Smooth muscle cell (in vitro differentiated cells): ENCODE measurements around the gene PALD1. TPM values are rescaled to one million over a fixed set of nuclear protein-coding genes. Genes with fewer than 3 reads are reported as not detected.

Source experiments
- DNase-seq: peaks from one replicate; lab custom pipeline; 2025; ENCODE audit not compliant: unreplicated experiment; lab: John Stamatoyannopoulos, UW
- H2AFZ ChIP-seq: fragments of 200-600 bp; sonication (generic); 2 replicates; pipeline ENCODE4 v1.6.0; 2016; ENCODE audit warnings: antibody characterized with exemption, low read depth, mild to moderate bottlenecking
- H3F3A ChIP-seq: fragments of 200-600 bp; sonication (generic); 2 replicates; pipeline ENCODE4 v1.6.0; 2017; ENCODE audit warnings: antibody characterized with exemption, low read depth
- H3K27ac ChIP-seq: fragments of 200-600 bp; sonication (generic); 2 replicates; pipeline ENCODE4 v1.5.1; 2016; ENCODE audit warnings: low read depth, mild to moderate bottlenecking
- H3K27me3 ChIP-seq: fragments of 200-600 bp; sonication (generic); 2 replicates; pipeline ENCODE4 v1.6.1; 2016; ENCODE audit warnings: low read depth, mild to moderate bottlenecking
- H3K36me3 ChIP-seq: fragments of 200-600 bp; sonication (generic); 2 replicates; pipeline ENCODE4 v1.5.1; 2016; ENCODE audit warnings: low read depth
- H3K4me1 ChIP-seq: fragments of 200-600 bp; sonication (generic); 2 replicates; pipeline ENCODE4 v1.5.1; 2016; ENCODE audit warnings: low read depth
- H3K4me2 ChIP-seq: fragments of 200-600 bp; sonication (generic); 2 replicates; pipeline ENCODE4 v1.6.0; 2016; ENCODE audit warnings: mild to moderate bottlenecking
- H3K4me3 ChIP-seq: fragments of 200-600 bp; sonication (generic); 2 replicates; pipeline ENCODE4 v1.5.1; 2016; ENCODE audit warnings: mild to moderate bottlenecking
- H3K79me2 ChIP-seq: fragments of 200-600 bp; sonication (generic); 2 replicates; pipeline ENCODE4 v1.6.0; 2016; ENCODE audit warnings: low read depth, mild to moderate bottlenecking
- H3K9ac ChIP-seq: fragments of 200-600 bp; sonication (generic); 2 replicates; pipeline ENCODE4 v1.6.0; 2016; ENCODE audit warnings: low read depth
- H3K9me3 ChIP-seq: fragments of 200-600 bp; sonication (generic); replicated peaks from 2 replicates; pipeline ENCODE4 v1.5.1; 2016; ENCODE audit warnings: low read depth
- H4K20me1 ChIP-seq: fragments of 200-600 bp; sonication (generic); 2 replicates; pipeline ENCODE4 v1.6.0; 2016; ENCODE audit warnings: low read depth
- CTCF ChIP-seq: fragments of 200-600 bp; sonication (generic); IDR thresholded peaks from 2 replicates; pipeline ENCODE4 v1.5.1; 2017; ENCODE audit warnings: borderline replicate concordance, mild to moderate bottlenecking, antibody characterized with exemption; ENCODE audit not compliant: insufficient read depth, poor library complexity, severe bottlenecking
- WGBS: methylation state at CpG from one replicate; pipeline ENCODE4 v1.1.7; 2016; ENCODE audit warnings: low lambda C conversion rate; 5-methylcytosine and 5-hydroxymethylcytosine counted together
- polyA plus RNA-seq: library from polyadenylated mRNA; unstranded; fragments of >200 nt; fragmentation: Nextera tagmentation; extraction: Ambion mirVana; gene quantifications from 2 replicates; pipeline ENCODE4 v1.2.1, GENCODE V29; 2016
- total RNA-seq: library from RNA; depleted of rRNA; stranded (reverse); fragments of >200 nt; gene quantifications from 2 replicates; pipeline ENCODE4 v1.2.3, GENCODE V29; 2014

The PALD1 gene
- total and polyA plus RNA-seq, 2 experiments from 2014 or later, result 1.4 to 2.2 TPM

- Histone ChIP-seq H3F3A (no peaks in the 10 kb centered on the region), H2AFZ (no peak overlapping the region), H3K4me3 (no peak overlapping the region), H3K9ac (no peak overlapping the region), H3K79me2 (no peaks in the 10 kb centered on the region), H3K27me3 (no peaks in the 10 kb centered on the region), H3K9me3 (no peaks in the 10 kb centered on the region), H3K27ac (no peak overlapping the region), H3K4me1 (peaks cover 10% of the 10 kb centered on the region), H4K20me1 (no peaks in the 10 kb centered on the region), H3K4me2 (no peak overlapping the region), H3K36me3 (no peaks in the 10 kb centered on the region)
- DNase-seq, result no peak
- no peak for TF ChIP-seq CTCF
- 91% methylated on average over 10 of the region's 10 CpGs for WGBS
These were observed 110.4 kb downstream of the PALD1 start for GRCh38 chr10:70588859-70589570.

- Histone ChIP-seq H2AFZ (no peak overlapping the region), H3K9me3 (no peaks in the 10 kb centered on the region), H3K9ac (no peak overlapping the region), H3K27me3 (no peaks in the 10 kb centered on the region), H3F3A (no peaks in the 10 kb centered on the region), H3K4me3 (no peak overlapping the region), H4K20me1 (no peaks in the 10 kb centered on the region), H3K4me1 (peaks cover 5% of the 10 kb centered on the region), H3K79me2 (no peaks in the 10 kb centered on the region), H3K36me3 (no peaks in the 10 kb centered on the region), H3K27ac (no peak overlapping the region), H3K4me2 (no peak overlapping the region)
- TF ChIP-seq CTCF, result no peak
- WGBS, result 79% methylated on average over 5 of the region's 5 CpGs
- DNase-seq, result no peak
These were observed 111.4 kb downstream of the PALD1 start for GRCh38 chr10:70589762-70590654.

GRCh38 chr10:70590655-70591416 is 112.3 kb downstream of the PALD1 start:
- Histone ChIP-seq H3K27me3 (no peaks in the 10 kb centered on the region), H2AFZ (no peak overlapping the region), H3K9ac (no peak overlapping the region), H3K4me1 (no peaks in the 10 kb centered on the region), H3K4me3 (no peak overlapping the region), H3K36me3 (no peaks in the 10 kb centered on the region), H3K9me3 (no peaks in the 10 kb centered on the region), H4K20me1 (no peaks in the 10 kb centered on the region), H3K79me2 (no peaks in the 10 kb centered on the region), H3K4me2 (no peak overlapping the region), H3F3A (no peaks in the 10 kb centered on the region), H3K27ac (no peak overlapping the region)
- 77% methylated on average over 5 of the region's 5 CpGs for WGBS
- no peak for DNase-seq
- no peak for TF ChIP-seq CTCF
